ENCODE measurements around the gene TRAM2. TPM values are rescaled to one million over a fixed set of nuclear protein-coding genes. Genes with fewer than 3 reads are reported as not detected.

The TRAM2 gene
- total and polyA plus RNA-seq, 10 of the 15 experiments (the other 5 are each of a cell fraction or from before 2014, with no cell fraction given), result 2.5 to 15.0 (median 11.0) TPM

DNA sequence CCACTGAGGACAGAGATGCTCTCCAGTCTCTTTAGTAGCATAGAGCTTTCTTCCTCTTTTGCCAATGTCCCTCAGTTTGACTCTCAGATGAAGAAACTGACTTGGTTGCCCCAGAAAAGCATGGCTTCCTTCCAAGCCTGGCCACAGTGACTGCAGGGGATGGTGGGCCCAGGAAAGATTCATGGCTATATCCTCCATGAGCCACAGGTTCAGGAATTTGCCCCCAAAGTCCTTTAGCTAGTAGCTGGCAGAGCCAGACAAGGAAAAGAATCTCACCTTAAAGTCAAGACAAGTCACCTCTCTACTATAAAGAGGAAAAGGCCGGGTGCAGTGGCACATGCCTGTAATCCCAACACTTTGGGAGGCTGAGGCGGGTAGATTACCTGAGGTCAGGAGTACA, 43.4 kb downstream of the TRAM2 start (continued):
- TF ChIP-seq POLR2AphosphoS5 (IDR thresholded peaks at IDR 0.05; ENCODE audit: low read length), result no peak
- TF ChIP-seq LARP7 (IDR thresholded peaks at IDR 0.05), result no peak
- no peak for TF ChIP-seq NR2F1 (conservative IDR thresholded peaks at IDR 0.05)
- no peak for TF ChIP-seq ZZZ3 (IDR thresholded peaks at IDR 0.05; ENCODE audit: control insufficient read depth, insufficient read length, low read depth)
- no peak for TF ChIP-seq SIN3A (IDR thresholded peaks at IDR 0.05; ENCODE audit: low read depth, low read length)

DNA sequence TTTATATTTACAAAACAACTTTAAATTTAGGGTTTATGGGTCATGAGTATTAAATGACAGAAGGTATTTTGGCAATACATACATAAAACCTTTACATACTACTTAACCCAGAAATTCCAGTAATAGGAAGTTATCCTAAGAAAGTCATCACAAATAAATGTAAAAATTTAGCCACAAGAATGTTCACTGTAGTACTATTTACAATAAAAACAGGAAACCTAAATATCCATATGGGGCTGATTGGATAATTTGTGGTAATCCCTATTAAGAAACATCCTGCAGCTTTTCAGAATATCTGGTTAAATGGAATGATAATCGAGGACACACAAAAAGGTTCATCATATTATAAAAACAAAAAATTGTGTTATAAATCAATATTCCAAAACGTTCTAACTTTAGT, 44.4 kb downstream of the TRAM2 start:
- no peaks in the 10 kb centered on the region for H3K9me3 ChIP-seq (replicated peaks; ENCODE audit: control insufficient read depth, insufficient read depth, low read length)
- H3K27ac ChIP-seq (ENCODE audit: control insufficient read depth, insufficient read depth), result no peak overlapping the region
- in situ Hi-C loops (cut with MboI) (no loop called here), intact Hi-C loops (cut with micrococcal nuclease; ENCODE audit: unreplicated experiment) (no loop called here)
- TF ChIP-seq ZNF207 (IDR thresholded peaks at IDR 0.05; ENCODE audit: borderline replicate concordance) (no peak), PAX5 (IDR thresholded peaks at IDR 0.05; ENCODE audit: borderline replicate concordance, low read depth, low read length) (no peak), TCF12 (IDR thresholded peaks at IDR 0.05; ENCODE audit: low read depth, low read length) (no peak), CBFB (IDR thresholded peaks at IDR 0.05; ENCODE audit: low read depth) (no peak), CHD4 (IDR thresholded peaks at IDR 0.05) (no peak), HCFC1 (IDR thresholded peaks at IDR 0.05; ENCODE audit: low read length) (no peak), POU2F2 (IDR thresholded peaks at IDR 0.05; ENCODE audit: borderline replicate concordance, low read depth, low read length) (no peak), TCF7 (IDR thresholded peaks at IDR 0.05; ENCODE audit: borderline replicate concordance) (no peak), HDAC6 (IDR thresholded peaks at IDR 0.05; ENCODE audit: unreplicated experiment) (no peak), CREM (IDR thresholded peaks at IDR 0.05; ENCODE audit: low read depth) (no peak), TAF1 (IDR thresholded peaks at IDR 0.05; ENCODE audit: borderline replicate concordance, low read depth, low read length) (no peak), MEF2B (IDR thresholded peaks at IDR 0.05; ENCODE audit: partially characterized antibody, poor library complexity, severe bottlenecking) (no peak), ZNF24 (IDR thresholded peaks at IDR 0.05) (no peak)
- TF ChIP-seq, protein P1, sequence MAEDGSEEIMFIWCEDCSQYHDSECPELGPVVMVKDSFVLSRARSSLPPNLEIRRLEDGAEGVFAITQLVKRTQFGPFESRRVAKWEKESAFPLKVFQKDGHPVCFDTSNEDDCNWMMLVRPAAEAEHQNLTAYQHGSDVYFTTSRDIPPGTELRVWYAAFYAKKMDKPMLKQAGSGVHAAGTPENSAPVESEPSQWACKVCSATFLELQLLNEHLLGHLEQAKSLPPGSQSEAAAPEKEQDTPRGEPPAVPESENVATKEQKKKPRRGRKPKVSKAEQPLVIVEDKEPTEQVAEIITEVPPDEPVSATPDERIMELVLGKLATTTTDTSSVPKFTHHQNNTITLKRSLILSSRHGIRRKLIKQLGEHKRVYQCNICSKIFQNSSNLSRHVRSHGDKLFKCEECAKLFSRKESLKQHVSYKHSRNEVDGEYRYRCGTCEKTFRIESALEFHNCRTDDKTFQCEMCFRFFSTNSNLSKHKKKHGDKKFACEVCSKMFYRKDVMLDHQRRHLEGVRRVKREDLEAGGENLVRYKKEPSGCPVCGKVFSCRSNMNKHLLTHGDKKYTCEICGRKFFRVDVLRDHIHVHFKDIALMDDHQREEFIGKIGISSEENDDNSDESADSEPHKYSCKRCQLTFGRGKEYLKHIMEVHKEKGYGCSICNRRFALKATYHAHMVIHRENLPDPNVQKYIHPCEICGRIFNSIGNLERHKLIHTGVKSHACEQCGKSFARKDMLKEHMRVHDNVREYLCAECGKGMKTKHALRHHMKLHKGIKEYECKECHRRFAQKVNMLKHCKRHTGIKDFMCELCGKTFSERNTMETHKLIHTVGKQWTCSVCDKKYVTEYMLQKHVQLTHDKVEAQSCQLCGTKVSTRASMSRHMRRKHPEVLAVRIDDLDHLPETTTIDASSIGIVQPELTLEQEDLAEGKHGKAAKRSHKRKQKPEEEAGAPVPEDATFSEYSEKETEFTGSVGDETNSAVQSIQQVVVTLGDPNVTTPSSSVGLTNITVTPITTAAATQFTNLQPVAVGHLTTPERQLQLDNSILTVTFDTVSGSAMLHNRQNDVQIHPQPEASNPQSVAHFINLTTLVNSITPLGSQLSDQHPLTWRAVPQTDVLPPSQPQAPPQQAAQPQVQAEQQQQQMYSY (CRISPR knock-in tag; IDR thresholded peaks at IDR 0.05), result no peak
- TF ChIP-seq, protein P2, sequence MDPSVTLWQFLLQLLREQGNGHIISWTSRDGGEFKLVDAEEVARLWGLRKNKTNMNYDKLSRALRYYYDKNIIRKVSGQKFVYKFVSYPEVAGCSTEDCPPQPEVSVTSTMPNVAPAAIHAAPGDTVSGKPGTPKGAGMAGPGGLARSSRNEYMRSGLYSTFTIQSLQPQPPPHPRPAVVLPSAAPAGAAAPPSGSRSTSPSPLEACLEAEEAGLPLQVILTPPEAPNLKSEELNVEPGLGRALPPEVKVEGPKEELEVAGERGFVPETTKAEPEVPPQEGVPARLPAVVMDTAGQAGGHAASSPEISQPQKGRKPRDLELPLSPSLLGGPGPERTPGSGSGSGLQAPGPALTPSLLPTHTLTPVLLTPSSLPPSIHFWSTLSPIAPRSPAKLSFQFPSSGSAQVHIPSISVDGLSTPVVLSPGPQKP (IDR thresholded peaks at IDR 0.05; ENCODE audit: low read depth, low read length), result no peak
- TF ChIP-seq, protein P3, sequence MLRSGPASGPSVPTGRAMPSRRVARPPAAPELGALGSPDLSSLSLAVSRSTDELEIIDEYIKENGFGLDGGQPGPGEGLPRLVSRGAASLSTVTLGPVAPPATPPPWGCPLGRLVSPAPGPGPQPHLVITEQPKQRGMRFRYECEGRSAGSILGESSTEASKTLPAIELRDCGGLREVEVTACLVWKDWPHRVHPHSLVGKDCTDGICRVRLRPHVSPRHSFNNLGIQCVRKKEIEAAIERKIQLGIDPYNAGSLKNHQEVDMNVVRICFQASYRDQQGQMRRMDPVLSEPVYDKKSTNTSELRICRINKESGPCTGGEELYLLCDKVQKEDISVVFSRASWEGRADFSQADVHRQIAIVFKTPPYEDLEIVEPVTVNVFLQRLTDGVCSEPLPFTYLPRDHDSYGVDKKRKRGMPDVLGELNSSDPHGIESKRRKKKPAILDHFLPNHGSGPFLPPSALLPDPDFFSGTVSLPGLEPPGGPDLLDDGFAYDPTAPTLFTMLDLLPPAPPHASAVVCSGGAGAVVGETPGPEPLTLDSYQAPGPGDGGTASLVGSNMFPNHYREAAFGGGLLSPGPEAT (IDR thresholded peaks at IDR 0.05; ENCODE audit: low read depth), result no peak
- RAD21 ChIA-PET (ENCODE audit: unreplicated experiment), result no interaction called here
- no peak overlapping the region for H3K4me3 ChIP-seq
- FAIRE-seq (no peak), ATAC-seq (no peak), DNase-seq (ENCODE audit: low read depth, low spot score) (no peak)
- no TSS peak for BruUV-seq (replicated peaks)
- CTCF ChIA-PET, result no interaction called here
- SMC1A ChIA-PET (ENCODE audit: uncharacterized antibody, unreplicated experiment), result no interaction called here
- peaks cover 0 to 5% of the 10 kb centered on the region in 2 experiments; a peak in 1 of 4 replicates for H3K36me3 ChIP-seq (ENCODE audit: control insufficient read depth in 2 of 2, insufficient read depth in 2 of 2, low read length in 1 of 2)
- H3K4me1 ChIP-seq (ENCODE audit: control insufficient read depth, insufficient read depth, low read length), result peaks cover 44% of the 10 kb centered on the region
- H2AFZ ChIP-seq (ENCODE audit: control insufficient read depth, low read depth, low read length), result no peak overlapping the region
- H4K20me1 ChIP-seq (ENCODE audit: control insufficient read depth, insufficient read depth), result no peaks in the 10 kb centered on the region; the same call in 1 of the 2 replicates
- H3K79me2 ChIP-seq (ENCODE audit: control insufficient read depth, insufficient read depth, low read length), result peaks cover 2% of the 10 kb centered on the region
- no peak overlapping the region for H3K9ac ChIP-seq (ENCODE audit: control insufficient read depth, insufficient read depth, low read length)
- POLR2A ChIA-PET, result no interaction called here
- no peak overlapping the region for H3K4me2 ChIP-seq (ENCODE audit: control insufficient read depth, insufficient read depth)
- WGBS (ENCODE audit: insufficient coverage, insufficient replicate concordance, low lambda C conversion rate, missing lambda C conversion rate), result 70% methylated on average over 2 of the region's 2 CpGs
- no peaks in the 10 kb centered on the region for H3K27me3 ChIP-seq (replicated peaks in 1 of 2; ENCODE audit: control insufficient read depth in 2 of 2, insufficient read depth in 2 of 2, low read length in 1 of 2)
